HT-29 (cell line): ENCODE results near the gene PXDC1. TPM values are rescaled to one million over a fixed set of nuclear protein-coding genes. Genes with fewer than 3 reads are reported as not detected.
A peak's percentile ranks its signal among the peaks of the same experiment; 100 is the strongest.
"Not testable (repeated sequence)": the region's sequence is repeated elsewhere in the genome, so short reads cannot be mapped to it uniquely, and the experiment has no call there.

Experiments
- DNase-seq: peaks from one replicate; pipeline ENCODE4 v3.0.0-alpha.2; 2015; ENCODE audit warnings: low spot score
- total RNA-seq: library from RNA; depleted of rRNA; stranded (reverse); fragments of >200 nt; shearing (Covaris generic); gene quantifications from 2 replicates; pipeline ENCODE4 v1.2.3, GENCODE V29; 2014

PXDC1 gene
- total RNA-seq, 1 experiment from 2014 or later = 44.4 TPM

DNA sequence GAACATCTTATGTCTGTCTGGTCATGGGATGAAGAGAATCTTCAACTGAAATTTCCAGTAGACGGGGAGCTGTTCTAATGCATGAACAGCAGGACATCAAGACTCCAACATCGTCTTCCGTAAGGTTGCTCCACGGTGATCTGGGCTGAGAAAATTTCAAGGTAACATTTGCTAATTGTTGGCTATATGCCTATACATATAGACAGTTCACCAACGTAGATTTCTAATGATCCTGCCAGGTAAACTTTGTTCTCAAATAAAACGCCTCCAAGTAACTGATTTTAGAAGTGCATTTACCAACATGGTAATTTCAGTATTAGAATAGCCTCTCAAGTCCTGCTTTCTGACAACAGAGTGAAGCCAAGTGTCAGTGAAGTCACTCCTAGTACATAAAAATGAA, 11.3 kb upstream of the PXDC1 start:
- DNase-seq = no peak

DNA sequence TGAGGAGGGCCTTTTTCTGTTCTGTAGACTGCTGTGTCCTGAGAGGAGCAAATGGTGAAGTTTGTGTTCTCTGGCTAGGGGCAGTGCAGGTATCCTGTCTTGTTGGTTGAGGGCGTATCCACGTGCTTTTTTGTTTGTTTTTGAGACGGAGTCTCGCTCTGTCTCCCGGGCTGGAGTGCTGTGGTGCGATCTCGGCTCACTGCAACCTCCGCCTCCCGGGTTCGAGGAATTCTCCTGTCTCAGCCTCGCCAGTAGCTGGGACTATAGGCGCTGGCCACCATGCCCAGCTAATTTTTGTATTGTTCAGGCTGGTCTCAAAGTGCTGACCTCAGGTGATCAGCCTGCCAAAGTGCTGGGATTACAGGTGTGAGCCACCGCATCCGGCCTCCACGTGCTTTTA, 10.8 kb upstream of the PXDC1 start:
- no peak for DNase-seq

- DNase-seq = no peak
Observed at GRCh38 chr6:3761989-3762270, 10.4 kb upstream of the PXDC1 start.

DNA sequence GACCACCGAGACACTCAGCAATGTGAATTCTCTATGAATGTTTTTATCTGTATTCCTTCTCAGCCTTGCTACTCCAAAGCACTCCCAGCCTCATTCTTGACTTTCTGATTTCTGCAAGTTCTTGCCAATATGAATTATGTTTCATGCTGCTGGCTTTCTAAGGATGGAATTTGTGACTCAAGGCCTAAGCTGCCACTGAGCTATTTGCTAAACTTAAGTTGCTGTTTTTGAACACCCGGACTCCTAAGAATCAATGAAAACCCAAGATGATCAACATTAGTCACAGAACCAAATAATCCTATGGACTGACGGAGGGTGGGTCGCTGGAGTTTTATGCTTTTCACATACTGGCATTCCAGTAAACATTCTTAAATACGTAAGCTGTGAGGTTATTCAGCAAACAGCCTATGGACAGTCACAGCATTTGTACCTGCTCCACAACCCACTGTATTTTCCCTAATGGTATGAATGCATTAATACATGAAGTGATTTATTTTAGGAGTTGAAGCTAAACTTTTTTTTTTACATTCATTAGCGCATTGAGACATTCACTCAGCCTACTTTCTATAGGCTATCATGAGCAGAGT, 8.2 kb upstream of the PXDC1 start:
- no peak for DNase-seq

GRCh38 chr6:3758842-3759144, 7.3 kb upstream of the PXDC1 start:
- no peak for DNase-seq

GRCh38 chr6:3757998-3758841, 6.7 kb upstream of the PXDC1 start:
- DNase-seq = not testable (repeated sequence)

DNA sequence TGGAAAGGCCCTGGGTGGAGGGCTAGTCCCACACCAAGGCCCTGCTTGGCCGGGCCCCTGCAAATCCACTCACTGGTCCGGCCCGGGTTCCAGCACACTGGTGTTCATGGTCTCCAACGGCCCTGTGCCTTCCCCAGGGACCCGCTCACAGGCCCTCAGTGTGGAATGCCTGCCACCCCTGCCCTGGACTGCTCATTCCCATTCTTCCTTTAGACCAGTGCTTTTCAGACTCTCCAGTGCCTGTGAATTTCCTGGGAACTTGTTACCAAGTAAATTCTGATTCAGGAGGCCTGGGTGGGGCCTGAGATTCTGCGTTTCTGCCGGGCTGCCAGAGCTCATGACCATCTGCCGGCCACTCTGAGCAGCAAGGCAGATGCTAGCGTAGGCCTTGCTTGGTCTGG, 5.7 kb upstream of the PXDC1 start:
- DNase-seq = no peak

- no peak for DNase-seq
Observed at GRCh38 chr6:3756546-3756945, 5.0 kb upstream of the PXDC1 start.

DNA sequence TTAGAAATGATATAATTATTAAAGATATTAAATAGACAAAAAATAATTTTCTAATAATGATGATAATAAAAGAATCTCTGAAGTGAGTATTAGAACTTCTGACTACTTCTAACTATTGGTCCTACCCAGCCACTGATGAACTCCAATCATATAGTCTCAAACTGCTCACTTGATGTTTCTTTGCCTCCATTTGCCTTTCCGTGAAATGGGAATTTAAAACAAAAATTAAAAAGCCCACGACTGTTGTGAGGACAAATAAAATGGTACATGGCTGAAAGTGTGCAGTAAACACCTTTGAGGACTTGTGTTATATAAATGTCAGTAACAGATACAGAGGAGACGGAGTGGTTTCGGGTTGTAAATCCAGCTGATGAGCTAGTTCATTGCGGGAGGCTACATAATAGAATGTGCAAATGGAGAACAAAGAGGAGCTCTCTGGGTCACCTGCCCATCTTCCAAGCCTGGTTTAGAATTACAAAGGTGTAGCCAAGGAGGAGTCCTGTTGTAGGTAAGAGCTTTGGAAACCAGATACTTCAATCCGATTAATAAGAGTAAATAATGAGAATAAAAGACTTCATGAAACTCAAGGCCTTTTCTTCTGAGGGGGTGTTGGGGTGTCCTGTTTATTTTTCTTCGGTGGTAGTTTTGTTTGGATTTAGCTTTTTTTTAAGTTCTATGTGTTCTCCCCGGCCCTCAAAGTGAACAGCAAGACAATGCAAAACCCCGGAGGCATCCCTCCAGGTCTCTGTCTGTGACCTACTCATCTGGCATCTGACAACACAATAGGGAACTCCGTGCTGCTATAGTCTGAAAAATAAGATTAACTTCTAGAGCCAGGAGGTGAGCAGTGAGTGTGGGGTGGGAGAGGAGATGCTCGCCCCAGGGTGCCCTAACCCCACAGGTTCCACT, 4.4 kb upstream of the PXDC1 start:
- DNase-seq = no peak

DNA sequence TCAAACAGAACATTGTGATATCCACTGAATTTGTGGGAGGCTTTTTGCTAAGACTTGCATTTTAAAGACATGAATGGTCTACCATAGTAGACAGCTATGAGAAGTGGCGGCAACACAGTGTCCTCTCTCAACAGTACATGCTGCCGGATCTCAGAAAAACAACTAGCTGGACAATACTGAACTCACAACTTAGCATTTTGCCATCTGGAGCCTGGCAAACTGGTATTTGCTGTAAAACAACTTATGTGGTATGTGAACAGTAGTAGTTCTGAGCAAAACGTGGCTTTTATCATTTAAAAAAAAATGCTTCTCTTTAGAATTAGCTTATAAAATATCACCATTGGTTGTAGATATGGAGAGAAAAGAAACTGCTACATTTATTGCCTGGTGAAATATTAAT, 3.3 kb upstream of the PXDC1 start:
- no peak for DNase-seq

DNA sequence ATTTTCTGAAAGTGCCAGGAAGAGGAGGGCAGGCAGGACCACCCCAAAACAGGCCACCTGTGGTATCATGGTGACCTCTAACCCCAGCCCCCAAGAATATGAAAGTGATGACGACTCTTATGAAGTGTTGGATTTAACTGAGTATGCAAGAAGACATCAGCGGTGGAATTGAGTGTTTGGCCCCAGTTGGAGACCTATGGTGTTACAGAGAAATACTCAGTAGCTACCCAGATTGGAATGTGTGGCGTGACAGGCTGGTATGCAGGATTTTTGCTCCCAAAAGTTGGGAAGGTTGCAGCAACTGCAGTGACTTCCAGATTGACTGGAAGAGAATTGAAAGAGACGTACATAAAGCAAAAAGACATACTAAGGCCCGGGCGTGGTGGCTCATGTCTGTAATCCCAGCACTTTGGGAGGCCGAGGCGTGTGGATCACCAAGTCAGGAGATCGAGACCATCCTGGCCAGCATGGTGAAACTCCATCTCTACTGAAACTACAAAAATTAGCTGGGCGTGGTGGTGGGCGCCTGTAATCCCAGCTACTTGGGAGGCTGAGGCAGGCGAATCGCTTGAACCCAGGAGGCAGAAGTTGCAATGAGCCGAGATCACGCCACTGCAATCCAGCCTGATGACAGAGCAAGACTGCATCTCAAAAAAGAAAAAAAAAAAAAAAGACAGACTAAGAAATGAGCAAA, 2.7 kb upstream of the PXDC1 start:
- not testable (repeated sequence) for DNase-seq

- DNase-seq = peak; percentile 64
Observed at GRCh38 chr6:3753228-3753835, 1.8 kb upstream of the PXDC1 start.

DNA sequence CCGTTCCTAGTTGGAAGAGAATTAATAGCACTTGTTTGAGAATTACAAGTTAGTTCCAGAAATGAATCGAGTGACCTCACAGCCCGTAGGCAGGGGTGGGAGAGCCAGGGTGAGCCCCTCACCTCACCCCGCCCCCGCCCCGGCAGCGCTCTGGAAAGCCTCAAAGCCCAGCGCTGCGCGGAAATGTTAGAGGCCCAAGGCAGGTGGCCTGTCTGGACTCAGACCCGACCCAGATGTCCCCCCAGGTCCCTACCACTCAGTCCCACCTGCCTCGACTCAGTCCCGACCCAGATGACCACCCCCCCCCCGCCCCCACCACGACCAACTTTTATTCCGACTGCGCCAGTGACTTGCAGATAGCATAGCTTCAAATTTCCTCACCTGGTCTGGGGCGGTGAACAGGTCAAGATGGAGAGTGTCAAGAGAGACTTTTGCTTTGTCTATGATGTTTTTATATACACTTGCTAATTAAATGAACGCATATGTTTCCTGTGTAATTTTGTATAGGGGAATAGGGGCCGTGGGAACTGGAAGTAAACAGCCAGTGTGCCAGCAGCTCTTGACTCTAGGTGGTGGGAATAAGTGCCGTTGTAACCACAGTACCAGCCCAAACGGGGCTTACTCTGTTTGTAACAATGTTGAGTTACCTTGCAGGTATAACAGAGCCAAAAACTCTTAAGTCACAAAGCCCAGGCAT, 1.2 kb upstream of the PXDC1 start:
- no peak for DNase-seq

DNA sequence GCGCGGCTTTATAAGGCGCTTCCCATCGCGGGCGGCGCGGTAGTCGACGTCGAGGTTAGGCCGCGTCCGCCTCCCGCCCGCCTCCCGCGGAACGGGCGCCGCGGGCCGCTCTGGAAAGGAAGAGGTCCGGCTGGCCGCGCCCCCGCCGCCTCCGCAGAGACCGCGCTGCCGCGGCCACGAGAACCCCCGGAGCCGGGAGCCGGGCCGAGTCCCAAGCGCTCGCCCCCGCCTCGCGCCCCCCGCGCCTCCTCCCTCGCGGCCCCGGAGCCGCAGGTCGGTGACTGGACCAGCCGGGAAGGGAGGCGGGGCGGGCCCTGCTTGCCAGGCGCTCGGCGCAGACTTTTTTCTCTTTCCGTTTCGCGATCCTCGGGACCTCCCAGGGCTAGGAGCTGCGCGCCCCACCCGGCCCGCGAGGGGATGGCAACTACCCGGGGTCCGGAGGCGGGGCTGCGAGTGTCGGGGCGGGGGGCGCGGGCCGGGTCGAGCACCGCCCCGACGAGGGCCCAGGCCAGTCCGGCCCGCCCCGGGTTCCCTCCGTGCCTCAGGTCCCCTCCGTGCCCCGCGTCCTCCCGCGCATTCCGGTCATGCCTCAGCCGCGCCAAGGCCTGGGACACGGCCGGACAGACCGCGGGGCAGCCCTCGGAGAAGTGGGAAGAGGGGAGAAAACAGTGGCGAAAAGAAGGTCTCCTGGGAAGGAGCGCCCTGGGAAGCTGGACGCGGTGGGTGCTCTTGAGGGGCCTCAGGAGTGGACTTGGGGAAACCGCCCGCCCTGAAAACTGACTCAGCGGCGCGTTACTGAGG, 417 bp upstream of the PXDC1 start:
- peak; percentile 76 for DNase-seq

DNA sequence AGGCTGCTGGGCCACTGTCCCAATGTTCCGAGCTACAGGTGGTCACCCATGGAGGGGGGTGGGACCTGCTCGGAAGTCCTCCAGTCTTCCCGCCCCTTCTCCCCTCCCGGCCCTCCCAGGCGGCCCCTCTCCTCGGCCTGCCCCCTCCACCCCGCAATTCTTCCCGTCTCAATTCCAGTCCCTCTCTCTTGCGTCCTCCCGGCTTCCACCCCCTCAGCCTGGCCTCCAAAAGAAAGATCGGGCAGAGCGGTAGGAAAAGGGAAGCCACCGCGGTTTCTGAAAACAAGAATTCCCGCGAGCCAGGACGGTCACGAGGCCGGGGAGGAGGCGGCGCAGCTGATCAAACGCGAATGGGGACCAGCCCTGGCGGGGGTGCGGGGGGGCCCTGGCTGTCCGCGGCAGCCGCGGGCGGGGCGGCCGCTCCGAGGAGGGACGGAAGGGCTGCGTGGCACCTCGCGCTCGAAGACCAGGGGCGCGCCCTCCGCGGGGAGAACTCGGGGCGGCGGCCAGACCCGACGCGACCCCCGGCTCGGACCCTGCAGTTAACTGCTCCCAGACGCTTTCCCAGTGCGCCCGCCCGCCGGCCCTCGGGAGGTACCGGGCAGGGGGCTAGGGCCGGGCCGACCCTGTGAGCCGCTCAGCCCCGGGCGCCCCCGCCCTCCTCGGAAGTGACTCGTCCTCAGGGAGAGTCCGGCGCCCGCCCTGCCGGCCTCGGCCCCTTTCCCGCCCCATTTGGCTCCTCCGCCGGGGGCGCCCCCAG, 1.0 kb downstream of the PXDC1 start:
- DNase-seq = peak; percentile 67

DNA sequence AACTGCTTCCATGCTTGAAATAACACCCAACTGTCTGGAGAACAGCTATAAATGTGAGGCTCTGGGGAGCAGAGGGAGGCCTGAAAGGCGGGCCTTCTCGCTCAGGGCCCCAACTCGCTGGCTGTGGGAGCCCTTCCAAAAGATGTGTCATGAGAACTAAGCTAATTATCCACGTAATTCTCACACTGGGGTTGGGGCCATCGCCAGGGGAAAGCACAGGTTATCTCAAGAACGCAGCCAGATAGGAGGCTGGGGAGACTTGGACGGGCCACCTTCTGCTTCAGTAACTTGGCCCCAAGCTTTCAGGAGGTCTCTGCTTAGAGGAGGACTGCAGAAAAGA, 1.6 kb downstream of the PXDC1 start:
- peak; percentile 35 for DNase-seq

- peak; percentile 50 for DNase-seq
Observed at GRCh38 chr6:3749067-3749841, 2.3 kb downstream of the PXDC1 start.

DNA sequence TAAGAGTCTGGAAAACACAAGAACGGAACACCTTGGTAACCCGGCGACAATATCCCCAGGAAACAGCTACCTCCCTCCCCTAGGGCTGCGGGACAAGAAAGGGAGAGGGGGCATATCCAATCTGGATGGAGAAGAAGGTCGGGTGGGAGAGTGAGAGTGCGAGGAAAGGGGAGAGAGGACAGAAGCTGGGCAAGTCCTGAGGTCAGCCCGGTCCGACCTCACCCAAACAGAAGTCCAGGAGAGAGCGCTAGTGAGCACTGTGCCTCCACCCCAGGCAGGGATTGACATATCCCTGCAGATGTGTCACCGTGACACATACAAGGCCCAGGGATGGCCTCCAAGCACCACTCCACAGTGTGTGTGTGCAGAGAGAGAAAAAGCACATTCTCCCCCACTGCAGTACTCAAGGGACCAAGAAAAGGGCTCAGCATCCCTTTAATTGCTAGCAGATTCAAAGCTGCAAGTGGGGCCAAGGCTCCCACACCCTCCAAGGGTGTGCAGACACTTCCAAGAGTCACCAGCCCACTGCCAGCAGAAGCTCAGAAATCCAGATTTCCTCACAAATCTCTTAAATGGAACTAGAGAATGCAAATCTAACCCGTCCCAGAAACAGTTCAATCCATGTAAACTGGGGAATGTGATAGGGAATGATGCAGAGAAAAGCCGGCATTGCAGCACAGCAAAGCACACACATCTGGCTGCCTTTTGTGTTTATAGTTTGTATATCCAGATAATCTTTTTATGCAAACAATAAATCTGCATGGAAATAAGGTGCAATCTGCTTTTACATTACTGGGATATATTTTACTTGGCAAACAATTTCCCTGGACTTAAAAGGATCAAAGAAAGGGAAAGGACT, 3.1 kb downstream of the PXDC1 start:
- DNase-seq = peak; percentile 84
